SJCRH30 (cell line): ENCODE results near the gene LIN9. TPM values are rescaled to one million over a fixed set of nuclear protein-coding genes. Genes with fewer than 3 reads are reported as not detected.

ENCODE experiments used
- total RNA-seq: library from RNA; depleted of rRNA; stranded (reverse); fragments of >200 nt; shearing (Covaris generic); gene quantifications from 2 replicates; pipeline ENCODE4 v1.2.3, GENCODE V29; 2014; rRNA removed

Gene LIN9
- total RNA-seq, 1 experiment from 2014 or later = 31.8 TPM

Other genes with a start within 250 kb of the LIN9 start
- gene H3-3A, start 246.4 kb downstream of the LIN9 start, total RNA-seq = 923 and 957 TPM in 2 replicates
- 41.6 and 48.8 TPM in 2 replicates for gene ACBD3, start 122.4 kb downstream of the LIN9 start, total RNA-seq
- not detected in 2 replicates for gene MIXL1, start 85.5 kb downstream of the LIN9 start, total RNA-seq
- gene PARP1, start 98.9 kb upstream of the LIN9 start, total RNA-seq = 546 TPM in 2 replicates
- gene STUM, start 239.6 kb upstream of the LIN9 start, total RNA-seq = 0.71 and 0.75 TPM in 2 replicates